ENCODE results near the gene PRDM7.
"Not testable (repeated sequence)": the region's sequence is repeated elsewhere in the genome, so short reads cannot be mapped to it uniquely, and the experiment has no call there.

GRCh38 chr16:90098936-90099335, 21.8 kb upstream of the PRDM7 start:
- not testable (repeated sequence) for TF ChIP-seq EZH2 (IDR thresholded peaks at IDR 0.05; ENCODE audit: borderline replicate concordance, low read depth, low read length, severe bottlenecking)
- TF ChIP-seq, protein P1, sequence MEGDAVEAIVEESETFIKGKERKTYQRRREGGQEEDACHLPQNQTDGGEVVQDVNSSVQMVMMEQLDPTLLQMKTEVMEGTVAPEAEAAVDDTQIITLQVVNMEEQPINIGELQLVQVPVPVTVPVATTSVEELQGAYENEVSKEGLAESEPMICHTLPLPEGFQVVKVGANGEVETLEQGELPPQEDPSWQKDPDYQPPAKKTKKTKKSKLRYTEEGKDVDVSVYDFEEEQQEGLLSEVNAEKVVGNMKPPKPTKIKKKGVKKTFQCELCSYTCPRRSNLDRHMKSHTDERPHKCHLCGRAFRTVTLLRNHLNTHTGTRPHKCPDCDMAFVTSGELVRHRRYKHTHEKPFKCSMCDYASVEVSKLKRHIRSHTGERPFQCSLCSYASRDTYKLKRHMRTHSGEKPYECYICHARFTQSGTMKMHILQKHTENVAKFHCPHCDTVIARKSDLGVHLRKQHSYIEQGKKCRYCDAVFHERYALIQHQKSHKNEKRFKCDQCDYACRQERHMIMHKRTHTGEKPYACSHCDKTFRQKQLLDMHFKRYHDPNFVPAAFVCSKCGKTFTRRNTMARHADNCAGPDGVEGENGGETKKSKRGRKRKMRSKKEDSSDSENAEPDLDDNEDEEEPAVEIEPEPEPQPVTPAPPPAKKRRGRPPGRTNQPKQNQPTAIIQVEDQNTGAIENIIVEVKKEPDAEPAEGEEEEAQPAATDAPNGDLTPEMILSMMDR (IDR thresholded peaks at IDR 0.05; ENCODE audit: borderline replicate concordance, extremely low read depth, low read length, poor library complexity, severe bottlenecking) = not testable (repeated sequence)
